Peyer's patch (tissue), 4 donors: ENCODE data around the gene PTF1A.

Experiments used
- POLR2A ChIP-seq, 2 donors: fragments of 450-650 bp; IDR thresholded peaks; one replicate each; pipeline ENCODE4 v1.5.1; 2017; ENCODE audit warnings: antibody characterized with exemption in 2 of 2, mild to moderate bottlenecking in 2 of 2, moderate library complexity in 2 of 2
- TF ChIP-seq, protein P1 (sequence below), 6 experiments: fragments of 450-650 bp in 4 of 6; fragments of 200-600 bp in 2 of 6; sonication (generic) in 1 of 6; IDR thresholded peaks; one replicate each; pipeline ENCODE4 v1.5.1; 2017 to 2019; ENCODE audit warnings: antibody characterized with exemption in 6 of 6, mild to moderate bottlenecking in 3 of 6, moderate library complexity in 1 of 6

DNA sequence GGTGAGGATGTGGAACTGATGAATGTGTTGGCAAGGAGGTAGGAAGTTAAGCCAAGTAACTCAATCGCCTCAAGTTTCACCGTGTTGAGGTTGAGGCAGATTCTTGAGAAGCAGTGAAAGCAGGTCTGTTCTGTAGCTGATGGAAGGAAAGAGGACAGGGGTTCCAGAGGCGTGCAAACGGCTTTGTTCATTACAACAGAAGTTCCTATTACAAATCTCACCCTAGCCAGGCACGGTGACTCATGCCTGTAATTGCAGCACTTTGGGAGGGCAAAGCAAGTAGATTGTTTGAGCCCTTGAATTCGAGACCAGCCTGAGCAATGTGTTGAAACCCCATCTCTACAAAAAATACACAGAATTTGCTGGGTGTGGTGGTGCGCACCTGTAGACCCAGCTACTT lies 36.9 kb upstream of the PTF1A start:
- TF ChIP-seq, protein P1, sequence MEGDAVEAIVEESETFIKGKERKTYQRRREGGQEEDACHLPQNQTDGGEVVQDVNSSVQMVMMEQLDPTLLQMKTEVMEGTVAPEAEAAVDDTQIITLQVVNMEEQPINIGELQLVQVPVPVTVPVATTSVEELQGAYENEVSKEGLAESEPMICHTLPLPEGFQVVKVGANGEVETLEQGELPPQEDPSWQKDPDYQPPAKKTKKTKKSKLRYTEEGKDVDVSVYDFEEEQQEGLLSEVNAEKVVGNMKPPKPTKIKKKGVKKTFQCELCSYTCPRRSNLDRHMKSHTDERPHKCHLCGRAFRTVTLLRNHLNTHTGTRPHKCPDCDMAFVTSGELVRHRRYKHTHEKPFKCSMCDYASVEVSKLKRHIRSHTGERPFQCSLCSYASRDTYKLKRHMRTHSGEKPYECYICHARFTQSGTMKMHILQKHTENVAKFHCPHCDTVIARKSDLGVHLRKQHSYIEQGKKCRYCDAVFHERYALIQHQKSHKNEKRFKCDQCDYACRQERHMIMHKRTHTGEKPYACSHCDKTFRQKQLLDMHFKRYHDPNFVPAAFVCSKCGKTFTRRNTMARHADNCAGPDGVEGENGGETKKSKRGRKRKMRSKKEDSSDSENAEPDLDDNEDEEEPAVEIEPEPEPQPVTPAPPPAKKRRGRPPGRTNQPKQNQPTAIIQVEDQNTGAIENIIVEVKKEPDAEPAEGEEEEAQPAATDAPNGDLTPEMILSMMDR (IDR thresholded peaks at IDR 0.05) = no peak
- no peak for TF ChIP-seq POLR2A (IDR thresholded peaks at IDR 0.05)
